H1 (cell line): Measurements from ENCODE around the gene ARHGEF11. TPM values are rescaled to one million over a fixed set of nuclear protein-coding genes. Genes with fewer than 3 reads are reported as not detected.

ENCODE experiments used
- CTCF ChIA-PET: fragments of 300-600 bp; sonication (Branson Sonifier 250); formaldehyde crosslinking; loops from one replicate; lab custom pipeline; 2021; ENCODE audit not compliant: partially characterized antibody; lab: Charles Lee
- POLR2A ChIA-PET: fragments of 300-600 bp; sonication (Branson Sonifier 250); formaldehyde crosslinking; loops from one replicate; lab custom pipeline; 2021; ENCODE audit warnings: inconsistent platforms; ENCODE audit not compliant: partially characterized antibody; lab: Charles Lee
- DNase-seq, 2 experiments: peaks; one replicate each; pipeline versions ENCODE4 v3.0.0 to v3.0.0-alpha.2; 2010 to 2022; ENCODE audit warnings: low spot score in 2 of 2, low read depth in 1 of 2, mixed read lengths in 1 of 2
- FAIRE-seq: peaks from 2 replicates; lab custom pipeline; 2011; peaks lifted over from hg19 to GRCh38; lab: Jason Lieb, UNC
- H2AFZ ChIP-seq: 2 replicates; pipeline ENCODE4 v1.8.1; 2012; ENCODE audit warnings: low read length, inconsistent platforms
- H2AK5ac ChIP-seq: 2 replicates; pipeline ENCODE4 v1.6.1; 2013; ENCODE audit warnings: low read depth, low read length
- H2BK120ac ChIP-seq: replicated peaks from 2 replicates; pipeline ENCODE3; 2013; ENCODE audit warnings: low read depth, low read length, inconsistent platforms
- H2BK12ac ChIP-seq: 2 replicates; pipeline ENCODE4 v1.6.1; 2013; ENCODE audit warnings: low read depth, low read length
- H2BK15ac ChIP-seq: 2 replicates; pipeline ENCODE4 v1.6.1; 2013; ENCODE audit warnings: low read length
- H2BK20ac ChIP-seq: 2 replicates; pipeline ENCODE4 v1.6.1; 2013; ENCODE audit warnings: low read length
- H2BK5ac ChIP-seq: 2 replicates; pipeline ENCODE4 v1.6.1; 2013; ENCODE audit warnings: low read depth, low read length
- H3K14ac ChIP-seq: 2 replicates; pipeline ENCODE4 v1.6.1; 2013; ENCODE audit warnings: inconsistent platforms; ENCODE audit not compliant: insufficient read length
- H3K18ac ChIP-seq: 2 replicates; pipeline ENCODE4 v1.6.1; 2013; ENCODE audit warnings: low read length; ENCODE audit errors: extremely low read depth
- H3K23ac ChIP-seq: 2 replicates; pipeline ENCODE4 v1.6.1; 2013; ENCODE audit warnings: inconsistent platforms; ENCODE audit not compliant: insufficient read length
- H3K23me2 ChIP-seq: 2 replicates; pipeline ENCODE4 v1.6.1; 2013; ENCODE audit warnings: low read depth, low read length
- H3K27ac ChIP-seq: 2 replicates; pipeline ENCODE4 v1.6.1; 2011; ENCODE audit warnings: low read depth, low read length, inconsistent platforms
- H3K27me3 ChIP-seq, 4 experiments: replicated peaks in 1 of 4; 1 replicate in 1 of 4; 2 replicates in 3 of 4; pipeline versions ENCODE4 v1.6.1 to v1.8.1; 2011 to 2013; ENCODE audit warnings: low read length in 3 of 4, mild to moderate bottlenecking in 3 of 4, inconsistent platforms in 2 of 4, mixed read lengths in 2 of 4, moderate library complexity in 1 of 4; ENCODE audit not compliant: control insufficient read depth in 3 of 4, insufficient read depth in 3 of 4; ENCODE audit errors: extremely low read depth in 1 of 4
- H3K36me3 ChIP-seq, 4 experiments: 2 replicates each; pipeline versions ENCODE4 v1.6.1 to v1.8.1; 2011 to 2013; ENCODE audit warnings: mild to moderate bottlenecking in 4 of 4, low read length in 3 of 4, moderate library complexity in 2 of 4, control low read depth in 1 of 4, inconsistent platforms in 1 of 4; ENCODE audit not compliant: insufficient read depth in 4 of 4, control insufficient read depth in 2 of 4
- H3K4ac ChIP-seq: replicated peaks from 2 replicates; pipeline ENCODE3; 2013; ENCODE audit warnings: low read length, low read depth, mixed read lengths, inconsistent platforms; ENCODE audit not compliant: insufficient read length
- H3K4me1 ChIP-seq, 4 experiments: replicated peaks in 1 of 4; 1 replicate in 1 of 4; 2 replicates in 3 of 4; pipeline versions ENCODE4 v1.6.1 to v1.8.1; 2011 to 2013; ENCODE audit warnings: low read length in 3 of 4, inconsistent platforms in 2 of 4, mixed read lengths in 1 of 4; ENCODE audit not compliant: insufficient read depth in 4 of 4, control insufficient read depth in 3 of 4
- H3K4me2 ChIP-seq, 2 experiments: 2 replicates each; pipeline versions ENCODE4 v1.6.1 to v1.8.1; 2011 to 2013; ENCODE audit warnings: low read depth in 2 of 2, low read length in 2 of 2, control low read depth in 1 of 2, inconsistent platforms in 1 of 2, mild to moderate bottlenecking in 1 of 2; ENCODE audit not compliant: insufficient read depth in 1 of 2
- H3K4me3 ChIP-seq, 4 experiments: fragments of 200-600, 300-600 bp in 1 of 4; sonication (generic), shearing (Covaris generic), sonication (Bioruptor Twin) in 1 of 4; 2 replicates each; pipeline versions ENCODE4 v1.5.1 to v1.8.1; 2011 to 2016; ENCODE audit warnings: low read length in 4 of 4, low read depth in 3 of 4, control low read depth in 2 of 4, inconsistent platforms in 2 of 4, mild to moderate bottlenecking in 2 of 4, mixed read lengths in 1 of 4, moderate library complexity in 1 of 4; ENCODE audit not compliant: insufficient read depth in 2 of 4; ENCODE audit errors: extremely low read depth in 1 of 4
- H3K56ac ChIP-seq: replicated peaks from 2 replicates; pipeline ENCODE3; 2013; ENCODE audit warnings: low read depth, mild to moderate bottlenecking, mixed read lengths, low read length, inconsistent platforms; ENCODE audit not compliant: insufficient read length
- H3K79me1 ChIP-seq: 2 replicates; pipeline ENCODE4 v1.6.1; 2013; ENCODE audit warnings: low read depth, low read length, control low read depth
- H3K79me2 ChIP-seq, 2 experiments: 2 replicates each; pipeline versions ENCODE4 v1.6.1 to v1.8.1; 2012 to 2013; ENCODE audit warnings: low read length in 2 of 2, mild to moderate bottlenecking in 2 of 2, inconsistent platforms in 1 of 2; ENCODE audit not compliant: insufficient read depth in 2 of 2, control insufficient read depth in 1 of 2
- H3K9ac ChIP-seq, 4 experiments: replicated peaks in 1 of 4; 1 replicate in 1 of 4; 2 replicates in 3 of 4; pipeline versions ENCODE4 v1.6.1 to v1.8.1; 2011 to 2013; ENCODE audit warnings: low read depth in 3 of 4, low read length in 3 of 4, control low read depth in 2 of 4, mild to moderate bottlenecking in 2 of 4, moderate library complexity in 2 of 4, inconsistent platforms in 1 of 4; ENCODE audit errors: extremely low read depth in 1 of 4
- H3K9me3 ChIP-seq, 2 experiments: 2 replicates each; pipeline versions ENCODE4 v1.6.1 to v1.8.1; 2012 to 2013; ENCODE audit warnings: mild to moderate bottlenecking in 2 of 2, moderate library complexity in 2 of 2, control low read depth in 1 of 2, inconsistent platforms in 1 of 2, low read depth in 1 of 2, low read length in 1 of 2, mixed read lengths in 1 of 2; ENCODE audit not compliant: insufficient read depth in 2 of 2
- H4K20me1 ChIP-seq, 2 experiments: replicated peaks in 1 of 2; 2 replicates each; pipeline versions ENCODE3 to v1.8.1; 2011 to 2013; ENCODE audit warnings: inconsistent platforms in 2 of 2, low read length in 2 of 2, mild to moderate bottlenecking in 1 of 2; ENCODE audit not compliant: insufficient read depth in 2 of 2, control insufficient read depth in 1 of 2
- H4K5ac ChIP-seq: 2 replicates; pipeline ENCODE4 v1.6.1; 2013; ENCODE audit warnings: low read length, low read depth, mixed read lengths, inconsistent platforms; ENCODE audit not compliant: insufficient read length
- H4K8ac ChIP-seq: 2 replicates; pipeline ENCODE4 v1.8.0; 2013; ENCODE audit warnings: mild to moderate bottlenecking, moderate library complexity, low read length, inconsistent platforms; ENCODE audit not compliant: insufficient read depth; ENCODE audit errors: extremely low read depth
- H4K91ac ChIP-seq: replicated peaks from 2 replicates; pipeline ENCODE3; 2013; ENCODE audit warnings: low read length, mixed read lengths, inconsistent platforms; ENCODE audit not compliant: insufficient read length
- WGBS, 2 experiments: shearing (Covaris generic) in 1 of 2; methylation state at CpG; one replicate each; pipeline versions ENCODE4 v1.1.6 to v1.1.7; 2013 to 2015; ENCODE audit warnings: low lambda C conversion rate in 2 of 2, mixed read lengths in 2 of 2, inconsistent platforms in 1 of 2, low coverage in 1 of 2, missing lambda C conversion rate in 1 of 2; ENCODE audit not compliant: insufficient replicate concordance in 2 of 2, insufficient coverage in 1 of 2, insufficient read length in 1 of 2; ENCODE audit errors: extremely low coverage in 1 of 2, missing lambda C conversion rate in 1 of 2; 5-methylcytosine and 5-hydroxymethylcytosine counted together
- polyA plus RNA-seq, 7 experiments: library from polyadenylated mRNA; depleted of rRNA in 3 of 7; stranded (reverse) in 5 of 7; unstranded in 2 of 7; fragments of >200 nt in 5 of 7; fragments of 200-250 nt in 2 of 7; gene quantifications; 1 replicate in 5 of 7; 2 replicates in 1 of 7; 4 replicates in 1 of 7; pipeline versions ENCODE4 v1.2.1 to v1.2.3, GENCODE V29; 2011 to 2013; ENCODE audit warnings: missing spikeins in 2 of 7, mixed read lengths in 2 of 7
- total RNA-seq: library from RNA; stranded (reverse); fragmentation: NEBNext Ultra II Directional; extraction: Animal tissue kit (Norgen Biotek cat#: 25700); gene quantifications from 2 replicates; pipeline ENCODE4 v1.2.1, GENCODE V29; 2021

The ARHGEF11 gene
- total and polyA plus RNA-seq, 2 of the 8 experiments (the other 6 are each of a cell fraction or from before 2014, with no cell fraction given), result 19.9 to 33.1 TPM

DNA sequence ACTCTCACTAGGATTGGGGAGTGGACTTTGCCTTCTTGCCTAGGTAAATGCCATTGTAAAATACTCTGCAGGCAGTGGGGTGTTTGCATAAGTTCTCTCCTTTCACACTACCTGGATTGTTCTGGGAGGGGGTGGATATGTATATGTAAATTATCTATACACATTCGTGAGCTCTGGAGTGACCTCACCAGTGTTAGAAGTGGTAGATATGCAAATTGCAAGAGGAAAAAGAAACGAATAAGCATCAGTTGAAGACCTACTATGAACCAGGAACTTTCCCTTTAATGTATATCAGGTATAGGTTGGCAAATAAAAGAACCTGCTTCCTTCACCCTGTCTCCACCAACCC lies 1.5 kb upstream of the ARHGEF11 start:
- no peak overlapping the region; the same call in 1 of the 2 replicates for H2BK20ac ChIP-seq
- H3K79me1 ChIP-seq, result no peaks in the 10 kb centered on the region; the same call in 1 of the 2 replicates
- peaks cover 4 to 13% (median 7%) of the 10 kb centered on the region in 4 experiments; a peak in 4 of 7 replicates for H3K4me1 ChIP-seq
- H2BK12ac ChIP-seq, result 0 out of 2 replicates have a peak overlapping the region, but pooled peaks have one; percentile 64
- no peak overlapping the region for H2BK15ac ChIP-seq
- no peaks in the 10 kb centered on the region; the same call in 1 of the 2 replicates for H3K23me2 ChIP-seq
- no peak for DNase-seq
- no peak for FAIRE-seq
- H2AFZ ChIP-seq, result no peak overlapping the region
- ChIA-PET CTCF (no interaction called here), POLR2A (no interaction called here)
- H3K79me2 ChIP-seq, result peaks cover 0 to 33% of the 10 kb centered on the region in 2 experiments
- 0 out of 2 replicates have a peak overlapping the region, but pooled peaks have one; percentile 16 for H3K27ac ChIP-seq
- H4K5ac ChIP-seq, result no peak overlapping the region
- peak overlapping the region; percentile 51 for H3K56ac ChIP-seq
- no peak overlapping the region for H2AK5ac ChIP-seq
- no peak overlapping the region for H3K9ac ChIP-seq
- peak overlapping the region in 1 of 4 experiments; percentile 40; a peak in 1 of 8 replicates for H3K4me3 ChIP-seq
- H3K23ac ChIP-seq, result no peak overlapping the region
- H4K91ac ChIP-seq, result no peak overlapping the region
- H2BK120ac ChIP-seq, result no peak overlapping the region
- WGBS, 2 experiments, result 6% methylated on average over 2 of the region's 2 CpGs; no CpG with 5 or more reads in 1 of the 2 experiments
- no peak overlapping the region for H3K4ac ChIP-seq
- H3K14ac ChIP-seq, result no peak overlapping the region
- no peaks in the 10 kb centered on the region for H3K36me3 ChIP-seq
- H3K18ac ChIP-seq, result no peak overlapping the region; the same call in 1 of the 2 replicates
- H3K4me2 ChIP-seq, result peak overlapping the region; percentile 38 to 70; a peak in 3 of 4 replicates
- H4K20me1 ChIP-seq, result peaks cover 4 to 9% of the 10 kb centered on the region in 2 experiments
- no peak overlapping the region for H2BK5ac ChIP-seq
- no peak overlapping the region for H4K8ac ChIP-seq
- peaks cover 0 to 4% of the 10 kb centered on the region in 2 experiments; a peak in 2 of 4 replicates for H3K9me3 ChIP-seq
- H3K27me3 ChIP-seq, result no peaks in the 10 kb centered on the region
